Gastroesophageal sphincter (tissue), 4 donors: Measurements from ENCODE around the gene MTCL3.
A peak's percentile ranks its signal among the peaks of the same experiment; 100 is the strongest.

ENCODE experiments used
- ATAC-seq: fragments of 150-250 bp; one replicate; pipeline ENCODE4 v1.9.1; 2016; ENCODE audit warnings: mild to moderate bottlenecking, moderate library complexity
- H3K27ac ChIP-seq, 4 donors: fragments of 200-600 bp; sonication (generic) in 3 of 4; 1 replicate in 3 of 4; 2 replicates in 1 of 4; pipeline ENCODE4 v1.5.1; 2016 to 2019
- H3K27me3 ChIP-seq: fragments of 200-600 bp; sonication (generic); one replicate; pipeline ENCODE4 v1.5.1; 2019
- H3K36me3 ChIP-seq, 2 donors: fragments of 200-600 bp; sonication (generic); one replicate each; pipeline ENCODE4 v1.5.1; 2019; ENCODE audit warnings: control low read depth in 1 of 2
- H3K4me1 ChIP-seq, 3 donors: fragments of 200-600 bp; sonication (generic); 1 replicate in 2 of 3; 2 replicates in 1 of 3; pipeline ENCODE4 v1.5.1; 2016 to 2019; ENCODE audit warnings: control low read depth in 2 of 3
- H3K4me3 ChIP-seq, 2 donors: fragments of 200-600 bp; sonication (generic); one replicate each; pipeline ENCODE4 v1.5.1; 2019; ENCODE audit warnings: mild to moderate bottlenecking in 1 of 2, moderate library complexity in 1 of 2
- H3K9me3 ChIP-seq, 3 donors: fragments of 200-600 bp; sonication (generic); one replicate each; pipeline ENCODE4 v1.5.1; 2017 to 2019; ENCODE audit warnings: control low read depth in 2 of 3
- EP300 ChIP-seq: sonication (generic); formaldehyde crosslinking; IDR thresholded peaks from one replicate; pipeline ENCODE4 v1.6.1; 2017; ENCODE audit warnings: antibody characterized with exemption, mild to moderate bottlenecking
- POLR2A ChIP-seq, 2 donors: fragments of 450-650 bp; IDR thresholded peaks; one replicate each; pipeline ENCODE4 v1.6.1; 2017; ENCODE audit warnings: antibody characterized with exemption in 2 of 2, mild to moderate bottlenecking in 2 of 2, moderate library complexity in 1 of 2
- POLR2AphosphoS5 ChIP-seq: sonication (generic); formaldehyde crosslinking; IDR thresholded peaks from one replicate; pipeline ENCODE4 v1.6.1; 2017; ENCODE audit warnings: antibody characterized with exemption
- WGBS, 2 donors: methylation state at CpG; one replicate each; pipeline ENCODE4 v1.1.5; 2018; ENCODE audit warnings: low coverage in 1 of 2; 5-methylcytosine and 5-hydroxymethylcytosine counted together
- TF ChIP-seq, protein P1 (sequence below), 4 experiments: fragments of 200-600 bp in 2 of 4; fragments of 450-650 bp in 2 of 4; sonication (generic) in 1 of 4; IDR thresholded peaks; one replicate each; pipeline ENCODE4 v1.5.1; 2017 to 2019; ENCODE audit warnings: antibody characterized with exemption in 4 of 4, mild to moderate bottlenecking in 2 of 4, moderate library complexity in 2 of 4

Gene MTCL3

DNA sequence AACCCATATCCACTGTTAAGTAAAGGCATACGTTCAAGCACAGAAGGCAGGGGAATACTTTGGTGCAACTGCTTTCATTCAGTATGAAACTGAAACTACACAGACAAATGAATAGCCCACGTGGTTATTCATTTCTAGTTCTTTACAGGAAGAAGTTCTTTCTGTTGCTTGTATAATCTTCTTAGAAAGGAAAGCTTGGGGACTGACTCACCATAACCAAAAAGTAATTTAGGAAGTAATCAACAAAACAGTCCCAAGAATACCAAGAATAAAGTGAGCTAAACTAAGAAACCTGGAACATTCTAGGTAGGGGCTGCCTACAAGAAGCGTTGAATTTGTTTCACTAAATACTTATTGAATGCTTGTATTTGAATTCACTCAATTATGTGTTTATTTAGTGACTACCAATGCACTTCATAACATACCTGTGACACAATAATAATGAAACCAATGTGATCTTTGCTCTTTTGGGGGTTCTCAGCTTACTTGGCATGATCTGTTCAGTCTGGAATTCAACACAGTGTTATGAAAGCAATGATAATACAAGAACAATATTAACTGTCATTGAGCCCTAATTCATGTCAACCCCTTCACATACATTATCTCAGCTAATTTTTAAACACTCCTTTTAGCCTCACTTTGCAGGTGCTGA lies 34.8 kb downstream of the MTCL3 start:
- H3K36me3 ChIP-seq, result no peaks in the 10 kb centered on the region
- WGBS, 2 donors, result 23 to 39% methylated on average over 3 of the region's 3 CpGs

DNA sequence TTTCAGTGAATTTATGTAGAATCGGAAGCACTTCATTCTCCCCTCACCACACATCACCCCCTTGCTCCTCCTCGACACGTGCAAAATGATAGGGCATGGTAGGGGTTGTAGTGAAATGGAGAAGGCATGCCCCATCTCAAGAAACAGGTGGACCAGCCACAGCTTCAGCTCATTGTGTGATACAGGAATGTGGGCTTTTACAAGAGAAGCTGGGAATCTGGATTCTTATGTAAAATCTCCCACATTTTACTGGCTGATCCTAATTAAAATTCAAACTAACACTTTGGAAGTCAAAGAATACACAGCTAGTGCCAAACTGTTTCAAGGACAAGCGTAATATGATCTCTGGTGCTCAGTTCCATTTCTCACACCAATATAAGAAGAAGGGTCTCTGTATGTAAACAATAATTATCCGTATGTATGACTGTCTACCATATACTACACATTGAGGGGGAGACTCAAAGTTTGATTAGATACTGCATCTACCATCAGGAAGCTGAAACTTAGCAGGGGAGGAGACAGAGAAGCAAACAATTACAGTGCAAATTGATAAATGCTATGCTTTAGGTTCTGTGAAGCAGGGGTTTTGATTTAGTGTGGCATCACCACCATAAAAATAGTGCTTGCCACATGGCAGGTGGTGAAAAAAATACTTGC lies 35.6 kb downstream of the MTCL3 start:
- Histone ChIP-seq H3K36me3 (peaks cover 0 to 6% of the 10 kb centered on the region in 2 donors), H3K9me3 (no peaks in the 10 kb centered on the region), H3K4me1 (peaks cover 0 to 18% (median 4%) of the 10 kb centered on the region in 3 donors), H3K4me3 (peak overlapping the region in 1 of 2 donors; percentile 14), H3K27me3 (no peaks in the 10 kb centered on the region), H3K27ac (no peak overlapping the region)
- WGBS, 2 donors, result 67 to 81% methylated on average over 5 of the region's 5 CpGs
- TF ChIP-seq POLR2AphosphoS5 (no peak), EP300 (no peak), POLR2A (IDR thresholded peaks at IDR 0.05) (no peak)
- TF ChIP-seq, protein P1, sequence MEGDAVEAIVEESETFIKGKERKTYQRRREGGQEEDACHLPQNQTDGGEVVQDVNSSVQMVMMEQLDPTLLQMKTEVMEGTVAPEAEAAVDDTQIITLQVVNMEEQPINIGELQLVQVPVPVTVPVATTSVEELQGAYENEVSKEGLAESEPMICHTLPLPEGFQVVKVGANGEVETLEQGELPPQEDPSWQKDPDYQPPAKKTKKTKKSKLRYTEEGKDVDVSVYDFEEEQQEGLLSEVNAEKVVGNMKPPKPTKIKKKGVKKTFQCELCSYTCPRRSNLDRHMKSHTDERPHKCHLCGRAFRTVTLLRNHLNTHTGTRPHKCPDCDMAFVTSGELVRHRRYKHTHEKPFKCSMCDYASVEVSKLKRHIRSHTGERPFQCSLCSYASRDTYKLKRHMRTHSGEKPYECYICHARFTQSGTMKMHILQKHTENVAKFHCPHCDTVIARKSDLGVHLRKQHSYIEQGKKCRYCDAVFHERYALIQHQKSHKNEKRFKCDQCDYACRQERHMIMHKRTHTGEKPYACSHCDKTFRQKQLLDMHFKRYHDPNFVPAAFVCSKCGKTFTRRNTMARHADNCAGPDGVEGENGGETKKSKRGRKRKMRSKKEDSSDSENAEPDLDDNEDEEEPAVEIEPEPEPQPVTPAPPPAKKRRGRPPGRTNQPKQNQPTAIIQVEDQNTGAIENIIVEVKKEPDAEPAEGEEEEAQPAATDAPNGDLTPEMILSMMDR (IDR thresholded peaks at IDR 0.05), result no peak
- ATAC-seq, result no peak

More for the DNA sequence above, 34.8 kb downstream of the MTCL3 start:
- Histone ChIP-seq H3K9me3 (no peaks in the 10 kb centered on the region), H3K4me1 (peaks cover 0 to 18% (median 4%) of the 10 kb centered on the region in 3 donors), H3K27me3 (no peaks in the 10 kb centered on the region), H3K4me3 (peak overlapping the region; percentile 14), H3K27ac (peak overlapping the region in 2 of 4 donors; percentile 10 to 15)
- TF ChIP-seq POLR2A (IDR thresholded peaks at IDR 0.05), result no peak
- TF ChIP-seq EP300, result no peak
- TF ChIP-seq, protein P1 (IDR thresholded peaks at IDR 0.05), result no peak
- TF ChIP-seq POLR2AphosphoS5, result no peak
- peak; percentile 43 for ATAC-seq

DNA sequence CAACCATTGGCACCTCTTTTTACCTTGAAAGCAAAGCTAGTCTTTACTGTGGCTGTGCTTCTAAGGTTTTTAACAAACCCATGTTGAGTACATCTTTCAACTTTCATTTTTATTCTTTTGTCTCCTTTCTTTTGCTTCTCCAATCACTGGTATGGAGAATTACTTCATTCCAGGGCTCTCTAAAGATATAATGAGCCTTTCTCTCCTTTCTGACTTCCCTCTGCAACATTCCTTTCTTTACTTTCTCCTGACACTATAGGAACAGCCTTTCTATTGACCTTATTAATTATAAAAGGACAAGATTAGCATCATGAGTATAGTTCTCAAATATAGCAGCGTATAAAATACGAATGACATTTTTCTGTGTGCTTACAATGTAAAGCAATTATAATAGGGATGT lies 36.8 kb downstream of the MTCL3 start:
- 95 to 96% methylated on average over 2 of the region's 2 CpGs for WGBS, 2 donors
- H3K9me3 ChIP-seq, result no peaks in the 10 kb centered on the region
- peaks cover 0 to 18% (median 4%) of the 10 kb centered on the region in 3 donors for H3K4me1 ChIP-seq
- ATAC-seq, result no peak
- H3K27ac ChIP-seq, result no peak overlapping the region
- TF ChIP-seq, protein P1 (IDR thresholded peaks at IDR 0.05), result no peak
- TF ChIP-seq EP300, result no peak
- no peak for TF ChIP-seq POLR2A (IDR thresholded peaks at IDR 0.05)
- no peak for TF ChIP-seq POLR2AphosphoS5
- H3K4me3 ChIP-seq, result no peak overlapping the region
- H3K36me3 ChIP-seq, result peaks cover 0 to 8% of the 10 kb centered on the region in 2 donors
- no peaks in the 10 kb centered on the region for H3K27me3 ChIP-seq

DNA sequence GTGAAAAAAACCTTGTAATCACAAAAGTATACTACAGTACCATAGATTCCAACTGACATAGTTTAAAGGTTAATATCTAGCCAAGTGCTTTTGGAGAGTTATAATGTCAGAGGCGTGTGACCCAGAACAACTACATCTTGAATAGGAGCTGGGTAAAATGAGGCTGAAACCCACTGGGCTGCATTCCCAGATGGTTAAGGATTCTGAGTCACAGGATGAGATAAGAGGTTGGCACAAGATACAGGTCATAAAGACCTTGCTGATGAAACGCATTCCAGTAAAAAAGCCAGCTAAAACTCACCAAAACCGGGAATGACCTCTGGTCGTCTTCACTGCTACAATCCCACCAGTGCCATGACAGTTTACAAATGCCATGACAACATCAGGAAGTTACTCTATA lies 37.5 kb downstream of the MTCL3 start:
- Histone ChIP-seq H3K4me1 (peaks cover 0 to 18% (median 4%) of the 10 kb centered on the region in 3 donors), H3K4me3 (no peak overlapping the region), H3K9me3 (no peaks in the 10 kb centered on the region), H3K36me3 (peaks cover 0 to 8% of the 10 kb centered on the region in 2 donors), H3K27me3 (no peaks in the 10 kb centered on the region), H3K27ac (no peak overlapping the region)
- 36 to 57% methylated on average over 3 of the region's 4 CpGs for WGBS, 2 donors
- TF ChIP-seq POLR2A (IDR thresholded peaks at IDR 0.05) (no peak), EP300 (no peak), POLR2AphosphoS5 (no peak)
- TF ChIP-seq, protein P1 (IDR thresholded peaks at IDR 0.05), result no peak
- ATAC-seq, result no peak

DNA sequence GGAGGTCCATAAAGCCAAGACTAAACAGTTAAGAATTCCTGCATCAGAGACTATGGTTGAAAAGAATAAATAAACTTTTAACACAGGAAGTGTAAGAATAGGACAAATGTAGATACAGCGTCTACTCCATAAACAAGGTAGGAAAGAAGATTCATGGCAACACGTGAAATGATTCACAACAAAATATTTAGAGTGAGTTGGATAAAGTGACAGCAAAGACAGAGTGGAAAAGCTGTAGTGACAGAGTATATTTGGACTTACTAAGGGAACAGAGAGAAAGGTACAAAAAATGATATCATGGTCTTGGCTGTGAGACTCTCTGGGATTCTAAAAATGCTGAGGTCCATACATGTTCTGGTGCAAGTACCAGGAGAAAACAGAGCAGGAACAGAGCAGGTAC lies 38.0 kb downstream of the MTCL3 start:
- Histone ChIP-seq H3K36me3 (peaks cover 0 to 8% of the 10 kb centered on the region in 2 donors), H3K4me3 (no peak overlapping the region), H3K4me1 (peaks cover 0 to 18% (median 4%) of the 10 kb centered on the region in 3 donors), H3K27me3 (no peaks in the 10 kb centered on the region), H3K9me3 (no peaks in the 10 kb centered on the region), H3K27ac (no peak overlapping the region)
- TF ChIP-seq EP300 (no peak), POLR2AphosphoS5 (no peak), POLR2A (IDR thresholded peaks at IDR 0.05) (no peak)
- TF ChIP-seq, protein P1 (IDR thresholded peaks at IDR 0.05), result no peak
- WGBS, 2 donors, result 53 to 68% methylated on average over 2 of the region's 2 CpGs
- no peak for ATAC-seq
